ENCODE results near the gene FMO1. TPM values are rescaled to one million over a fixed set of nuclear protein-coding genes. Genes with fewer than 3 reads are reported as not detected.

The FMO1 gene
- total RNA-seq, 1 experiment from 2014 or later, result not detected

- no peak for DNase-seq (ENCODE audit: low spot score)
- TF ChIP-seq CREM (CRISPR knock-in tag; IDR thresholded peaks at IDR 0.05) (no peak), ZBTB21 (CRISPR knock-in tag; IDR thresholded peaks at IDR 0.05; ENCODE audit: borderline replicate concordance) (no peak), ZNF671 (CRISPR knock-in tag; IDR thresholded peaks at IDR 0.05) (no peak), ATF2 (CRISPR knock-in tag; IDR thresholded peaks at IDR 0.05; ENCODE audit: borderline replicate concordance, low read depth) (no peak), RORB (CRISPR knock-in tag; IDR thresholded peaks at IDR 0.05) (no peak), GRHL2 (CRISPR knock-in tag; IDR thresholded peaks at IDR 0.05; ENCODE audit: insufficient replicate concordance, severe bottlenecking) (no peak)
- ATAC-seq, result no peak
- no peaks in the 10 kb centered on the region for H3K9me3 Mint-ChIP-seq
- H3K36me3 Mint-ChIP-seq, result no peaks in the 10 kb centered on the region
- POLR2A ChIA-PET, result no interaction called here
- CTCF ChIA-PET, result interaction anchor here (1.1 kb wide), 1 partner anchor 20 kb away, joined by 5 read pairs; the partner anchor contains the start of gene FMO4
- peaks cover 2% of the 10 kb centered on the region for H3K4me1 Mint-ChIP-seq
- H3K4me3 Mint-ChIP-seq, result no peak overlapping the region
- no peaks in the 10 kb centered on the region for H3K27me3 Mint-ChIP-seq (ENCODE audit: low read depth)
- no peak overlapping the region for H3K27ac Mint-ChIP-seq
Measured at GRCh38 chr1:171334024-171334640, 85.8 kb downstream of the FMO1 start.

Other genes starting within 250 kb of the FMO1 start
- gene FMO3, start 157.6 kb upstream of the FMO1 start, total RNA-seq (2021), result 0.14 TPM in 1 of 3 replicates, not detected in the others
- 0.16 to 0.23 TPM in 2 of 3 replicates, not detected in the other for gene FMO2, start 63.2 kb upstream of the FMO1 start, total RNA-seq (2021)
- 1.8 to 3.8 TPM (median 3.6 TPM) in 3 replicates for gene FMO4, start 65.7 kb downstream of the FMO1 start, total RNA-seq (2021)
- 199 to 236 TPM (median 203 TPM) in 3 replicates for gene PRRC2C, start 237.0 kb downstream of the FMO1 start, total RNA-seq (2021)